ENCODE results near the gene KNSTRN. TPM values are rescaled to one million over a fixed set of nuclear protein-coding genes. Genes with fewer than 3 reads are reported as not detected.

KNSTRN gene
- total RNA-seq, 4 donors from 2014 or later, result 13.5 to 24.3 (median 18.9) TPM

GRCh38 chr15:40437752-40438687 is 55.5 kb downstream of the KNSTRN start:
- no peak overlapping the region for H3K27ac ChIP-seq
- WGBS, result 44% methylated on average over 15 of the region's 21 CpGs
- TF ChIP-seq CTCF (IDR thresholded peaks at IDR 0.05) (no peak), POLR2A (IDR thresholded peaks at IDR 0.05) (no peak), POLR2AphosphoS5 (IDR thresholded peaks at IDR 0.05) (no peak), EP300 (IDR thresholded peaks at IDR 0.05) (no peak)

GRCh38 chr15:40438712-40439111 is 56.2 kb downstream of the KNSTRN start:
- Histone ChIP-seq H3K27me3 (peaks cover 26% of the 10 kb centered on the region), H3K4me3 (no peak overlapping the region), H3K36me3 (no peaks in the 10 kb centered on the region), H3K4me1 (peaks cover 60% of the 10 kb centered on the region), H3K9me3 (no peaks in the 10 kb centered on the region), H3K27ac (no peak overlapping the region)
- no peak for DNase-seq (ENCODE audit: low spot score in 2 of 2)
- TF ChIP-seq CTCF (IDR thresholded peaks at IDR 0.05) (no peak), EP300 (IDR thresholded peaks at IDR 0.05) (no peak)
- 69% methylated on average over 7 of the region's 12 CpGs for WGBS

More at GRCh38 chr15:40437752-40438687, 55.5 kb downstream of the KNSTRN start:
- no peaks in the 10 kb centered on the region for H3K36me3 ChIP-seq
- no peaks in the 10 kb centered on the region for H3K9me3 ChIP-seq
- H3K27me3 ChIP-seq, result peaks cover 26% of the 10 kb centered on the region
- no peak for DNase-seq (ENCODE audit: low spot score in 2 of 2)
- no peak overlapping the region for H3K4me3 ChIP-seq
- H3K4me1 ChIP-seq, result peaks cover 56% of the 10 kb centered on the region

GRCh38 chr15:40439461-40439959 is 57.0 kb downstream of the KNSTRN start:
- H3K27me3 ChIP-seq, result peaks cover 26% of the 10 kb centered on the region
- peaks cover 60% of the 10 kb centered on the region for H3K4me1 ChIP-seq
- no peak overlapping the region for H3K27ac ChIP-seq

GRCh38 chr15:40439960-40440742 is 57.6 kb downstream of the KNSTRN start:
- no peak for DNase-seq (ENCODE audit: low spot score in 2 of 2)
- Histone ChIP-seq H3K4me1 (peaks cover 60% of the 10 kb centered on the region), H3K27ac (no peak overlapping the region)

More at GRCh38 chr15:40439461-40439959, 57.0 kb downstream of the KNSTRN start:
- peak overlapping the region; percentile 93 for H3K4me3 ChIP-seq
- no peaks in the 10 kb centered on the region for H3K9me3 ChIP-seq
- TF ChIP-seq POLR2A (IDR thresholded peaks at IDR 0.05) (no peak), POLR2AphosphoS5 (IDR thresholded peaks at IDR 0.05) (no peak), EP300 (IDR thresholded peaks at IDR 0.05) (no peak), CTCF (IDR thresholded peaks at IDR 0.05) (no peak)
- no peak for DNase-seq (ENCODE audit: low spot score in 2 of 2)
- no peaks in the 10 kb centered on the region for H3K36me3 ChIP-seq
- WGBS, result 6% methylated on average over 5 of the region's 15 CpGs

More at GRCh38 chr15:40439960-40440742, 57.6 kb downstream of the KNSTRN start:
- TF ChIP-seq CTCF (IDR thresholded peaks at IDR 0.05) (no peak), POLR2A (IDR thresholded peaks at IDR 0.05) (no peak), POLR2AphosphoS5 (IDR thresholded peaks at IDR 0.05) (no peak), EP300 (IDR thresholded peaks at IDR 0.05) (no peak)
- under 1% methylated on average over 28 of the region's 35 CpGs for WGBS
- H3K36me3 ChIP-seq, result no peaks in the 10 kb centered on the region
- peak overlapping the region; percentile 93 for H3K4me3 ChIP-seq
- H3K9me3 ChIP-seq, result no peaks in the 10 kb centered on the region
- peaks cover 26% of the 10 kb centered on the region for H3K27me3 ChIP-seq

All from suprapubic skin (tissue), 4 donors.